GM19239 (cell line): ENCODE results near the gene F2.
"Not testable (repeated sequence)": the region's sequence is repeated elsewhere in the genome, so short reads cannot be mapped to it uniquely, and the experiment has no call there.

Experiments used
- DNase-seq: peaks from one replicate; pipeline ENCODE4 v3.0.0; 2011; ENCODE audit warnings: low spot score; ENCODE audit not compliant: insufficient read length
- FAIRE-seq: peaks from 2 replicates; lab custom pipeline; 2011; peaks lifted over from hg19 to GRCh38; lab: Jason Lieb, UNC

F2 gene

GRCh38 chr11:46682773-46683752, 36.0 kb upstream of the F2 start:
- FAIRE-seq: no peak
- DNase-seq: no peak

GRCh38 chr11:46684367-46684766, 34.6 kb upstream of the F2 start:
- FAIRE-seq (no peak), DNase-seq (no peak)

DNA sequence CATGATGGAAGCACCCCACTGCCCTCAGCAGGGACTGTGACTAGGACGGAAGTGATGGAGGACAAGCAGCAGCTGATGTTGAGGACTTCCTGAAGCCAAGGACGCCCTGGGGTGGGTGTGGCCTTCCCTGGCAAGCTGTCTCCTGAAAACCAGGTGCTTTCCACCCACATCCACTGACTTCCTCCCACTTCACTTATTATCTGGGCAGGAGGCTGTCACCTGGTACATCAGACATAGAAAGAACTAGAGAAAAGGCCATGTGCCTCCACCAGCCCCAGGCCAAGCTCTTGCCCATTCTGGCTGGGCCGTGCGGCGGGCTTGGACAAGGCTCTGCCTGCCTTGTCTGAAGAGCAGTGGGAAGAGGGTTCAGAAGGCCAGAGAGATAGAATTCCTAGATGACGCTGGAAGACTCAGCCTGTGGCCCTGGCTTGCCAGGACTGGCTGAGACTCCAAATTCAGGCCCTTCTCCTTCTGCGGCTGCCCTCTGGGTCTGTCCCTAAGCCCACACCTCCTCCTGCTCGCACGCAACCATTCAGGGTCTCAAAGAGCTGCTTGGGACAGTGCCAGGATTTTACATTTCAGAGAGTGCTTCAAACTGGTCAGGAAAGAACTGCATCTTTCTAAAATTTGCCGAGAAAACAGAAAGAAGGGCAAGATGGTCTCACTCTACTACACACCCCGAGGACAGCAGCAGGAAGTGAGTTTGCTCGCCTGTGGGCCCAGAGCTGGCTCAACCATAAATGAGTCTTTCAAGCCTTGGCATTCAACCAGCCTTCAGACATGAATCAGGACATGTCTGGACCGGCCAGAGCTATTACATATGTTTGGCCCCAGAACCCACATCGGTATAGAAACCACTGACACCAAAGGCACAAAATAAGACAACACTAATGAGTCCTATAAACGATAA, 31.9 kb upstream of the F2 start:
- FAIRE-seq (no peak), DNase-seq (no peak)

DNA sequence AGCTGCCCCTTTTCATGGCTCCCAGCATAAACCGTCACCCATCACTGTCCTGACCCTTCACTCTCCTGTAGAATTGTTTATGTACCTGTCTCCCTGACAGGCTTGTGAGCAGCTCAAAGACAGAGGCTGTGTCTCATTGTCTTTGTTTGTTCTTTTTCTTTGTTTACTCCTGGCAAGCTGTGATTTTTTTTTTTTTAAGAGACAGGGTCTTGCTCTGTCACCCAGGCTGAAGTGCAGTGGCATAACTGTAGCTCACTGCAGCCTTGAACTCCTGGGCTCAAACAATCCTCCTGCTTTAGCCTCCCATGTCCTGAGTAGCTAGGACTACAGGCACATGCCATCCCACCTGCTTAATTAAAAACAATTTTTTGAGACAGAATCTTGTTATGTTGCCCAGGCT, 28.3 kb upstream of the F2 start:
- no peak for DNase-seq
- FAIRE-seq: no peak

GRCh38 chr11:46692450-46692849, 26.6 kb upstream of the F2 start:
- FAIRE-seq (no peak), DNase-seq (no peak)

DNA sequence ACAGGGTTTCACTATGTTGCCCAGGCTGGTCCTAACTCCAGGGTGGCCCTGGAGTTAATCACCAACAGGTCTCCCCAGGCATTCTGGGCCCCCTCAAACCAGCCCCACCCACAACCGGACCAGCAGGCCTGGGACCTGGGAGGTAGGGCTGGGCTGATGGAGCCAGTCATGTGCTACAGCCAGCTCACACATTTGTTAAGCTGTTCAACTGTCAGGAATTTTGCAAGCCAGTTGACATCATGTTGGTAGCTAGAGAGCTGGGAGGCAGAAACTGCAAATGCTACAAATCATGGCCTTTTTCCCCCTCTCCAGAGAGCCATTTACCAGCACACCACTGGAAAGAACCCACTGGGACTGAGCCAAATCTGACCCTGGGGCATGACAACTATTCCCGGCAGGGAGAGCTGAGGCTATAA, 25.4 kb upstream of the F2 start:
- DNase-seq (no peak), FAIRE-seq (no peak)

- DNase-seq: no peak
- no peak for FAIRE-seq
These were observed 24.9 kb upstream of the F2 start for GRCh38 chr11:46694072-46694471.

- FAIRE-seq: no peak
- DNase-seq: no peak
These were observed 24.4 kb upstream of the F2 start for GRCh38 chr11:46694607-46695006.

GRCh38 chr11:46695345-46696211, 23.4 kb upstream of the F2 start:
- no peak for FAIRE-seq
- DNase-seq: no peak

DNA sequence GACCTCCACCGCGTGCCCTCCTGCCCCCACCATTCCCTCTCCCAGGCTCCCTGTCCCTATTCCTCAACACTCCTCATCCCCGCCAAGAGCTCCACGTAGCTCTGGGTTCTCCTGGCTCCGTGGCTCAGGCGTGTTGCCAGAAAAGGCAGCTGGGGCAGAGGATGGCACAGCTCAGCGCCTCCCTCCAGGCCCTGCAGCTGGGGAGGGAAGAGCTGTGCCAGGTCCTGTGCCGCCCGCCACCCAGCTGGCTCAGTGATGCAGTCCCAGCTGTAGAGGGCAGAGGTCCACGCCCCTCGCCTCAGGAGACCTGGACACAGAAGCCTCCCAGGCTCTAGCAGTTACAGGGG, 22.8 kb upstream of the F2 start:
- DNase-seq (no peak), FAIRE-seq (no peak)

- DNase-seq (no peak), FAIRE-seq (no peak)
These were observed 21.7 kb upstream of the F2 start for GRCh38 chr11:46697303-46697702.

- DNase-seq (no peak), FAIRE-seq (no peak)
These were observed 21.3 kb upstream of the F2 start for GRCh38 chr11:46697723-46698122.

GRCh38 chr11:46698597-46698996, 20.4 kb upstream of the F2 start:
- FAIRE-seq (no peak), DNase-seq (no peak)

GRCh38 chr11:46700241-46701077, 18.6 kb upstream of the F2 start, which contains the start of the genes ARHGAP1 and ZNF408:
ARHGAP1 (minus strand) TSS chr11:46700619; CDS start chr11:46696107, 4,512 bp downstream.
ZNF408 (plus strand) TSS chr11:46701031; CDS start chr11:46701048, 17 bp downstream.
- FAIRE-seq: peak; percentile 99

GRCh38 chr11:46701078-46701654, 17.8 kb upstream of the F2 start:
- DNase-seq (no peak), FAIRE-seq (no peak)

More at GRCh38 chr11:46700241-46701077, 18.6 kb upstream of the F2 start, which contains the start of the genes ARHGAP1 and ZNF408:
- DNase-seq: peak; percentile 91

DNA sequence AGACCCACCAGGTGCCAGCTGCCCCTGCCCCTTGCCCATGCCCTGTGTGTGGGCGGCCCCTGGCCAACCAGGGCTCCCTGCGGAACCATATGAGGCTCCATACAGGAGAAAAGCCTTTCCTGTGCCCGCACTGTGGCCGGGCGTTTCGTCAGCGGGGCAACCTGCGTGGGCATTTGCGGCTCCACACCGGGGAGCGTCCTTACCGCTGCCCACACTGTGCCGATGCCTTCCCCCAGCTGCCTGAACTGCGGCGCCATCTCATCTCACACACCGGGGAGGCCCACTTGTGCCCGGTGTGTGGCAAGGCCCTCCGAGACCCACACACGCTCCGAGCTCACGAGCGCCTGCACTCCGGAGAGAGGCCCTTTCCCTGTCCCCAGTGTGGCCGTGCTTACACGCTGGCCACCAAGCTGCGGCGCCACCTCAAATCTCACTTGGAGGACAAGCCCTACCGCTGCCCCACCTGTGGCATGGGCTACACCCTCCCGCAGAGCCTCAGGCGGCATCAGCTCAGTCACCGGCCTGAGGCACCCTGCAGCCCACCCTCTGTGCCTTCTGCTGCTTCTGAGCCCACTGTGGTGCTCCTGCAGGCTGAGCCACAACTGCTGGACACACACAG, 13.8 kb upstream of the F2 start:
- DNase-seq (no peak), FAIRE-seq (no peak)

DNA sequence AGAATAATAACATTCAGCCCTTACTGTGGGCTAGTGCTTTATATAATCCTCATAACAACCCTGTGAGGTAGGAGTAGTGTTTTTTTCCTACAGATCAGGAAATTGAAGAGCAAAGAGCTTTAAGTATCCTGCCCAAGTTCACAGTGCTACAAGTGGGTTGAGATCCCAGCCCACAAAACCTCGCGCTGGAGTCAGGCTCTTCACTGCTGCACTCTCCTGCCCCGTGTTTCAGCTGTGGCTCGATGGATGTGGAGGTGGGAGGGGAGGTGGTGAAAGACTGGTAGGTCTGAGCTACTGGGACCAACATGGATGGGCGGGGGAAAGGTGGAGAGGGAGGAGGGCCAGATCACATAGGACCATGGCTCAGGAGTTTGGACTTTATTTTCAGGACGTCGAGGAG, 12.1 kb upstream of the F2 start:
- DNase-seq (no peak), FAIRE-seq (no peak)

DNA sequence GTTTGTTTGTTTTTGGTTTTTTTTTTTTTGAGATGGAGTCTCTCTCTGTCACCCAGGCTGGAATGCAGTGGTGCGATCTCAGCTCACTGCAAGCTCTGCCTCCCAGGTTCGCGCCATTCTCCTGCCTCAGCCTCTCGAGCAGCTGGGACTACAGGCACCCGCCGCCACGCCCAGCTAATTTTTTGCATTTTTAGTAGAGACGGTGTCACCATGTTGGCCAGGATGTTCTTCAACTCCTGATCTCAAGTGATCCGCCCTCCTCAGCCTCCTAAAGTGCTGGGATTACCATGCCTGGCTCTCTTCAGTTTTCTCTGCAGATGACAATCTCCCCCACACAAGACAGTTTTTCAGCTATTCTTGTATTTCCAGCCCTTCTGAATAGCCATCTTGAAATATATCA, 9.7 kb upstream of the F2 start:
- FAIRE-seq, DNase-seq: not testable (repeated sequence)
